GM18907 (cell line): ENCODE measurements around the gene ATP5ME.
"Not testable (repeated sequence)": the region's sequence is repeated elsewhere in the genome, so short reads cannot be mapped to it uniquely, and the experiment has no call there.

ENCODE experiments used
- ATAC-seq: cut with Tn5 transposase; IDR thresholded peaks from one replicate; pipeline ENCODE4 v1.9.1; 2021; ENCODE audit warnings: mild to moderate bottlenecking, moderate library complexity; ENCODE audit not compliant: unreplicated experiment

Gene ATP5ME

DNA sequence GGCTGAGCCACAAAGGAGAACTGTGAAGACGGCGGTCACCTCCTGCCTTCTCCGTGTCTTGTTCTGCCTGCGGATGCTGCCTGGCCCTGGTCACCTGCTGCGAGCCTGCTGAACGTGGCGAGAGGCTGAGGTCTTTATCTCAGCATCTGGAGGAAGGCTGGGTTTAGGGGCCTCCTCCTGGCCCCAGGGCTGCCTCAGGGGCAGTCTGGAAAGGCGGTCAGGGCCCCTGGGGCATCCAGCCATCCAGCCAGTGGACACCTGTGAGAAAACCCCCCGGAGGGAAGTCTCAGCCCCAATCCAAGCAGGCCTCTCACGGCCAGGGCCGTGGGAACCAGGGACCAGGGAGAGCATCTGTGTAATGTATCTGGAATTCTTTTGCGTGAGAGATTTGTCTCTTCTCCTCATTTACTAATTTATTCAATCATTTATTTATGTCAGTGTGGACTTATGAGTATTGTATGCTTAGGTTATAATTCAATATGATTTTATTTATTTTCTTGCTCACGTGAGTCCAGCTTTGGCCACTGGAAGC is 37.4 kb downstream of the ATP5ME start:
- ATAC-seq = no peak

DNA sequence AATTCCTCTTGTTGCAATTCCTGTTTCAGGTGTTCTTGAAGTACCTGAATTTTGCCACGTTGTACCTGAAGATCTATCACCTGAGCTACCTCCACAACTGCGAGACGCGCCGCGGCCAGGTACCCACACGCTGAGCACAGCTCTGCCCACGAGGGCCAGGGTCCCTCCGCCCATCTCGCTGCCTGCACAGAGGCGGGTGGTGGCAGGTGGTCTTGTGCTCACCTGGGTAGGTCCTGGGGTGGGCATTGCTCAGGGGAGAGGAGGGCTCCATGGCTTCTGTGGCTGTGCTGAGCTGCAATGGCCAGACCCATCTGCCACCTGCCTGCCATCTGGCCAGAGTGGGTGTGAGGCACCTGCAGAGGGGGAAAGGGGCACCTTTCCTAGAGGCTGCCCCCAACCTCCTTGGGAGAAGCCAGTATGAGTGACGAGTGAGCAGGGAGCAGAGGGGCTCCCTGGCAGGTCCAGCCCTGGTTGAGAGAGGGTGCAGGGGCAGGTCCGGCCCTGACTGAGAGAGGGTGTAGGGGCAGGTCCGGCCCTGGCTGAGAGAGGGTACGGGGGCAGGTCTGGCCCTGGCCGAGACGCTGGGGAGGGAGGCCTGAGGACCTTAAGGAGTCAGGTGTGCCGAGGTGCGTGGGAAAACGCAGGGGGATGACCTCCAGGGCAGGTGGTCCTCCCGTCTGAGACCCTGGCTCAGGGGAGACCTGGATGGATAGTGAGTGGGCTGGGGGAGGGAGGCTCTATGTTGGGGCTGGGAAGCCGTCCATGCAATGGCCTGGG is 38.0 kb downstream of the ATP5ME start:
- no peak for ATAC-seq

DNA sequence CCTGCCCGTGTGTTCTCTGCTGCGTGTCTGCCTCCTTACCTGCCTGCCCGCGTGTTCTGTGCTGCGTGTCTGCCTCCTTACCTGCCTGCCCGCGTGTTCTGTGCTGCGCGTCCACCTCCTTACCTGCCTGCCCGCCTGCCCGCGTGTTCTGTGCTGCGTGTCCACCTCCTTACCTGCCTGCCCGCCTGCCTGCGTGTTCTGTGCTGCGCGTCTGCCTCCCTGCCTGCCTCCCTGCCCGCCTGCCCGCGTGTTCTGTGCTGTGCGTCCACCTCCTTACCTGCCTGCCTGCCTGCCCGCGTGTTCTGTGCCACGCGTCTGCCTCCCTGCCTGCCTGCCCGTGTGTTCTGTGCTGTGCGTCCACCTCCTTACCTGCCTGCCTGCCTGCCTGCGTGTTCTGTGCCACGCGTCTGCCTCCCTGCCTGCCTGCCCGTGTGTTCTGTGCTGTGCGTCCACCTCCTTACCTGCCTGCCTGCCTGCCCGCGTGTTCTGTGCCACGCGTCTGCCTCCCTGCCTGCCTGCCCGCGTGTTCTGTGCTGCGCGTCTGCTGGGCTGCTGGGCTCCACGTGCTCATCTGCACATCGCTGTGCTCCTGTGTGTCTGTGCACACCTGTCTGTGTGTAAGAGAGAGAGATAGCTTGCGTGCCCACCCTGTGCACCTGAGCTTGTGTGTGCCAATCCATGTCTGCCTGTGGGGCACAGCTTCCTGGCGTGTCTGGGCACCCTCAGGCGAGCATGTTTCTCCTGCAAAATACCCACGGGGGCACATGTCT is 38.8 kb downstream of the ATP5ME start:
- not testable (repeated sequence) for ATAC-seq

DNA sequence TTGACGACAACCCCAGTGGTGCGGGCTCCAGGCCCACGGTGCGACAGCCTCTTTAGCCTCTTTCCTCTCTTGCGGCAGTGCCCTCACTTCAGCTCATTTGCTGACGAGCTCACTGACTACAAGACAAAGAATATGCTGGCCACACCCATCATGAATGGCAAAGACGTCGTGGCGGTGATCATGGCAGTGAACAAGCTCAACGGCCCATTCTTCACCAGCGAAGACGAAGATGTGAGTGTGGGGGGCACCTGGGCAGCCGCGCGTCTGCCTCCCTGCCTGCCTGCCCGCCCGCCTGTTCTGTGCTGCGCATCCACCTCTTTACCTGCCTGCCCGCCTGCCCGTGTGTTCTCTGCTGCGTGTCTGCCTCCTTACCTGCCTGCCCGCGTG is 39.5 kb downstream of the ATP5ME start:
- no peak for ATAC-seq

DNA sequence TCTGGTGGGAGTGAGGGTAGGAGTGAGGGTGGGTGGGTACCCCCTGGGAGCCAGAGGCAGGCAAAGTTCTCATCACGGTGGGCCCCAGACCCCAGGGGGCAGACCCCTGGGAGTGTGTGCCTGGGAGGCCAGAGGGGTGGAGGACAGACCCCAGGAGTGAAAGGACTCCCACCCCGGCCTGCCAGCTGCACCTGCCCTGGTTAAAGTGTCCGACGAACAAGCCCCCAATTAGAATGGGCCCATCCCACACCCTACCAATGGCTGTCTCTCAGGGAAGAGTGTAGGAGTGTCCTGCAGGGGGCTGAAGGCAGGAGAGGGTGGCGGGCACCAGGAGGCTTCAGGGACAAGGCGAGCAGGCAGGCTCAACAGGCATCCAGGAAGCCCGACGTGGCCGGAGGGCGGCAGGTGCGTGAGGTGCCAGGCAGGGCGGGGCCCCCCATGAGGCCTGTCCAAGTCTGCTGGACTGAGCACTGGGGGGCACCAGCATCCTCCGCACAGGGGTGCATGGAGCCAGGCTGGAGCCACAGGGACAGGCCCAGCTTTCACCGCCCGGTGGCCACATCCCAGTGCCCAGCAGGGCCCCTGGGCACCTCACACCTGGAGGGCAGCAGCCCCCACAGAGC is 40.0 kb downstream of the ATP5ME start:
- ATAC-seq = no peak

DNA sequence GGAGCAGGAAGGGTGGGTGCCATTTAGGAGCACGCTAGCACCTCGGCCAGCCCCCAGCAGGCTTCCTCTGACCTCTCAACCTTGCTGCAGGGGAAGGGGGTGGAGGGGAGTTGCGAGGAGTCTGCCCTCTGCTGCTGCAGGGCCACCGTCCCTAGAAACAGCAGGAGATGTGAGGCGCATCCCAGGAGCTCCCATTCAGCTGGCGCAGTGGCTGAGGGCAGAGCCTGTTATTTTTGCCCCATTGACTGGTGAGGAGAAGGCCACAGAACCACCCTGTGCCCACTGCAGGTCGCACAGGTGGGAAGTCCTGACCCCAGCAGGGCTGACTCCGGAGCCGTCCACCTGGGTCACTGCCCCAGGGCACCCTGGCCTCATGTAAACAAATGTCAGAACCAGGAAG is 40.7 kb downstream of the ATP5ME start:
- ATAC-seq = no peak

DNA sequence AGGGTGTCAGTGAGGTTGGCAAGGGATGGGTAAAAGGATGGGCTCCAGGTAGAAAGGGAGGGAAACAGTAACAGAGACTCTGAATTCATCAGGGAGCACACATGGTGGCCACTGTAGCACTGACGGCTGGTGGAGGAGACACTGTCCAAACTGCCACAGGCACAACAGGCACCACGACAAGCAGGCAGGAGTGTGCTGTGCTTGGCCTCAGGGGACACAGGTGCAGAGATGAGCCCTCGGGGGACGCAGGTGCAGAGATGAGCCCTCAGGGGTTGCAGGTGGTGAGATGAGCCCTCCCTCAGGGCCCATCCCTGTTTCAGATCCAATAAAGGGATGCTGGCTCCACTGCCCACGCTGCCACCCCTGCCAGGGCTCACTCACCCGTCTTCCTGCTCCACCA is 41.1 kb downstream of the ATP5ME start:
- ATAC-seq = no peak

DNA sequence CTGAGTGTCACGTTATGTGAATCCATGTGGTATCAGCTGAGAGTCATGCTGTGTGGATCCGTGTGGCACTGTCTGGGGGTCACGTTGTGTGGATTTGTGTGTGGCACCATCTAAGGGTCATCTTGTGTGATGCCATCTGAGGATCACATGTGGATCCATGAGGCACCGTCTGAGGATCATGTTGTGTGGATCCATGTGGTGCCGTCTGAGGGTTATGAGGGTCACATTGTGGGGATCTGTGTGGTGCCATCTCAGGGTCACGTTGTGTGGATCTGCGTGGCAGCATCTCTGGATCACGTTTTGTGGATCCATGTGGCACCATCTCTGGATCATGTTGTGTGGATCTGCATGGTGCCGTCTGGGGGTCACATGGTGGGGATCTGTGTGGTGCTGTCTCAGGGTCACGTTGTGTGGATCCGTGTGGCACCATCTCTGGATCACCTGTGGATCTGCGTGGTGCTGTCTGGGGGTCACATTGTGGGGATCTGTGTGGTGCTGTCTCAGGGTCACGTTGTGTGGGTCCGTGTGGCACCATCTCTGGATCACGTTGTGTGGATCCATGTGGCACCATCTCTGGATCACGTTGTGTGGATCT is 41.8 kb downstream of the ATP5ME start:
- ATAC-seq = no peak

DNA sequence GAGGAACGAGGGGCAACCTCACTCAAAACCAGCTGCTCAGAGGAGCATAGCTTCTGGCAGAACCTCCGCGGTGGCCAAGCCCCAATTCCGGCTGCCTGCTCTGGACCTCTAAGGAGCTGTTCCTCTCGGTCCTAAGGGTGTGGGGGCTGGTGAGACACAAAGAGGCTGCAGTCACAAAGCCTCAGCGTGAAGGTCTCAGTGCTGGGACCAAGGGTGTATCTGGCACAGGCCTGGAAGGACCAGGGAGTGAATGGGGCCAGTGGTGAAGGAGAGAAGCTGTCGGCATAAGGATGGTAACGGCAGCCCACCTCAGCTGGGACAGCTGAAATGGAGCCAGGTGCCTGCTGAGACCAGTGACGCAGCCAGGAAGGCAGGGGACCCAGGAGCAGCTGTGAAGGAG is 43.4 kb downstream of the ATP5ME start:
- no peak for ATAC-seq

DNA sequence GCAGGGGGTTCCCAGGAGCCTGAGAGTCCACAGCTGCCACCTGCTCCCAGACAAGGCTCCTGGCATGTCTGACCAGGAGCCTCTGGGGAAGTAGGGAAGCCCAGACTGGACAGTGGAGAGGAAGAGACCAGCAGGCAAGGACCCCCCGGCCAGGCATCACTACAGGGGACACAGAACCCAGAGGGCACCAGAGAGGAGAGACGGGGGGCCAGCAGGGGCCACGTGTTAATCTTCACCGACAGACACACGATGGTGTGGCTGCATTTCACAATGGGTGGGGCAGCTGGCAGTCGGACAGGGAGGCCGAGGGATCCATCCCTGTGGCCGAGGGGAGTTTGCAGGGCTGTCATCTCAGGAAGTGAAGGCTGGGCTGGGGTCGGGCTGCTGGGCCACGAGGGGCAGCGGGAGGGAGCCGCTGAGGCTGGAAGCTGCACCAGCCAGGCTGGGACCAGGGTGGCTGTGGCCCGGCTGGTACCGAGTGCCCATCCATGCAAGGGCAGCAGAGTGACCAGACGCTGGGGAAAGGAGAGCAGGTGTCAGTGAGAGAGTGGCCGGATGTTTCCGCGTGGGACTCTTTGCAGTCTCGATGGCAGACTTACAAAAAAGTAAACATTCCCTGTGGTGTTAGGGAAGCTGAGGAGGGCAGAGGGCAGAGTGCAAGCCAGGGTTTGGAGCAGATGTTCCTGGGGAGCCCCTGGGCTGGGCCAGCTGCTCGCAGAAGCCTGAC is 44.0 kb downstream of the ATP5ME start:
- no peak for ATAC-seq

DNA sequence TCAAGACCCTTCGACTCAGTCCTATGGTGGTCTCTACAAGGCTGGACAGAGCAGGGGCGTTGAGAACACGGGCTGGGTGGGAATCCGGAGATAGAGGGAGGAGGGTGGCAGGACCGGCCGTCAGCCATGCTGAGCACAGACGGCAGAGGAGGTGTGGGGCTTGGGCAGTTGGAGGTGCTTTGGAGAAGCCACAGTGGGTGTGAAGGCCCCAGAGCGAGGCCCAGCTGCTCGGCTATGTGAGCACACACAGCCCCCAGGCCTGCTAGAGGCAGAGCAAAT is 44.5 kb downstream of the ATP5ME start:
- ATAC-seq = no peak

DNA sequence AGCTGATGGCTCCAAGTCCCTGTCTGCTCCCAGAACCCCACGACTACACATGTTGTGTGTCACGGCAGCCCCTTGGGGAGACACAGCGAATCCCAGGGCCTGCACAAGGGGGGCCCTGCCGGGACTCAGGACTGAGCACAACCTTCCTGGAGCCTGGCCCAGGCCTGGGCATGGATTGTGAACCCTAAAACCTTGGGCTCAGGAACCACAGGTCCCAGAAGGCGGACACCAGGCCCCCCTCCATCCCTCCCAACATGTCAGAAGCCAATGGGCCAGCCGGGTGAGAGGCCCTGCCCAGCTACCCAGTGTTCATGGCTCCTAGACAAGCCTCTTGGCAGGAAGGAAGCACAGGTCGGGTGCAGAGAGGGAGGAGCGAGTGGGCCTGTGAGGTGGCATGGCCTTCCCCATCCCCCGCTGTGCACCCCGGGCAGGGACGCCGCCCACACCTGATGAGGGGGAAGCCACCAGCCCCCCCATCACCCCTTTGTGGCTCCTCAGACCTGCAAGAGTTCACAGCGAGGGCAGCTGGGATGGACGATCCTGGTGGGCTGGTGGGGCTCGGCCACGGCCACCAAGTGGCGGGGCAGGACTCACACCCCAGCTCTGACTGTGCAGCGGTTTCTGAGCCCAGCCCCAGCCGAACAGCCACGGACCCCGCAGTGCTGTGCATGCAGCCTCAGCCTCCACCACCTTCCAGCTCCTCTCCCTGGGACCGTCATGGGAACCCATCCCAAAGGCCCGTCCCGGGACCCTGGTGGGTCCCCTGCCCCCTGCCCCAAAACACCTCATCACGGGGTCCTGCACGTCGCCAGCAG is 45.0 kb downstream of the ATP5ME start:
- ATAC-seq = no peak

DNA sequence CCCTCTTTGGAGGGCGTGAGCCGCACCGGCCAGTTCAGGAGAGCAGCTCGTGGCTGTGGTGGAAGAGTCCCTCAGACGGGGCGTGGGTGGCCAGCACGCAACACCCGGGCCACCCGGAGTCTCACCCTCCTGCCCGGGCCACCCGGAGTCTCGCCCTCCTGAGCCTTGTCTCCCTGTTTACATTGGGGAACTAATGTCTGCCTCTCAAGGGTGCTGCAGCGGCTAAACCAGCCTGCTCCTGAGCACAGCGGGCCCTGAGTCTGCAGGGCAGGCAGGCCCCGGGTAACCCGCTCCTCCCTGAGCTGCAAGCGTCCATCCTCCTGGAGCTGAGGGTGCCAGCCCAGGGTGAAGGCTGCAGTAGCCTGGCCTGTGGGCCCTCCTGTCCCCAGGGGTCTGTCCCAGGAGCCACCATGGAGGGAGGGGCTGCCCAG is 45.8 kb downstream of the ATP5ME start:
- no peak for ATAC-seq

DNA sequence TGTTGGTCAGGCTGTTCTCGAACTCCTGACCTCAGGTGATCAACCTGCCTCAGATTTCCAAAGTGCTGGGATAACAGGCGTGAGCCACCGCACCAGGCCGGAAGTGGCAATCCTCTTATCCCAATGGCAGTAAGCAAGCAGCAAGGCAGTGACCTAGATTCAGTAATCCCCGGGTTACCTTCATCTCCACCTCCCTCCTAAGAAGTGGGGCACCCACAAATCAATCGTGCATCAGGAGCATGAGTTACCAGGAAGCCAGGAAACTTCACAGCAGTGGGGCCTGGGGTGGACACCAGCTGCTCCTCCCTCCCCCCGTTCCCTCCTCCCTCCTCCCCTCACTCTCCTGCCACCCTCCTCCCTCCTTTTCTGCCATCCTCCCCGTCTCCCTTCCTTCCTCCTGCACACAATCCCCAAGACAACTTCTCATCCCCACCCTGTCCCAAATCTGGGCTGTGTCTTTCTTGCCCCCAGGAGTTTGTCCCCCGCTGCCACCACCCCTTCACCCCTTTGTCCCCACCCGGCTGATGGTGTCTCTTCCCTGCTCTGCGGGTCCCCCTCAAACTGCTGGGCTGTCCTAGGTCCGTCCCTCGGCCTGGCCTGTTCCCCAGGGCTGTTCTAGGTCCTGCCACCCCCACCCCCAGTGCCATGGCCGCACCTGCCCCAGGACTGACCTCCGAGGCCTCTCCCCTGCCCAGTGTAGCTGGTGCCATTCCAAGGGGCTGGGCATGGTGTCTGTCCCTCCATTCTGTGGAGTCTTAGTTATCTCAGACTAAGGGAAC is 46.5 kb downstream of the ATP5ME start:
- no peak for ATAC-seq

DNA sequence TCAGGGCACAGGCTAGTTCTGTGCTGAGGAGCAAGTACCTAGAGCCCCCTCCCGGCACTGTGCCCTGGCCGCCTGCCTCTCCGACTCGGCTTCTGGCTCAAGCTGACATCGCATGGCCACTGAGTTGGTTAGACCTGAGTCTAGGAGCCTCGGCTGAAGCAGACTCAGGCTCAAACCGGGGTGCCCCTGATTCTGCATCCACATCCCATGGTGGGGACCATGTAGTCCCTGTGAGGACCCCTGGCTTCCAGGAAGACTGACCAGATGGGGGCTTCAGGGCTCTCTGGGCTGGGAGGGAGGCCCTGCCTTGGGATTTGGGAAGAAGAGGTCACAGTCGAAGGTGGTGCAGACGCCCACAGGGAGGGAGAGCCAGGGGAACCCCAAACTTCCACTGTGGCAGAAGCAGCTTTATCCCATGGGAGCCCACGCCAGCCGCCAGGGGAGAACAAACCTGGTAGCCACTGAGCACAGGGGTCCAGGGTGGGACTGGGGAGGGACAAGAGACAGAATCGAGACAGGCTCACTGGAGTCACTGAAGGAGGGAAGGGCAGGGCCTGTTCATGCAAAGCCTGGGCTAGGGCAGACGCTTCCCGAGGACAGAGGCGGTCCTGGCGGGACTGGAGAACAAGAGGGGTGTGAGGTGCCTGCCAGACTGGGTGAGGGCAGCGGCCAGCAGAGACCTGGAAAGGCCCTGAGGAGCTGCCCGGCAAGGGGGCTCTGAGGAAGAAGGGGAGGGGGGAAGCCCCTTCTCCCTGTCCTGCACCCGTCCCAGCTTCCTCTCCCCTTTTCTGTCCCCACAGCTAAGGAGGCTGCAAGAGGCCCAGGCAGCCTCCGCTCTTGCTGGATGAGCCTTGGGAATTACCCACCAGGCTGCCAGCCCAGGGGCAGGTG is 47.6 kb downstream of the ATP5ME start:
- ATAC-seq = no peak

DNA sequence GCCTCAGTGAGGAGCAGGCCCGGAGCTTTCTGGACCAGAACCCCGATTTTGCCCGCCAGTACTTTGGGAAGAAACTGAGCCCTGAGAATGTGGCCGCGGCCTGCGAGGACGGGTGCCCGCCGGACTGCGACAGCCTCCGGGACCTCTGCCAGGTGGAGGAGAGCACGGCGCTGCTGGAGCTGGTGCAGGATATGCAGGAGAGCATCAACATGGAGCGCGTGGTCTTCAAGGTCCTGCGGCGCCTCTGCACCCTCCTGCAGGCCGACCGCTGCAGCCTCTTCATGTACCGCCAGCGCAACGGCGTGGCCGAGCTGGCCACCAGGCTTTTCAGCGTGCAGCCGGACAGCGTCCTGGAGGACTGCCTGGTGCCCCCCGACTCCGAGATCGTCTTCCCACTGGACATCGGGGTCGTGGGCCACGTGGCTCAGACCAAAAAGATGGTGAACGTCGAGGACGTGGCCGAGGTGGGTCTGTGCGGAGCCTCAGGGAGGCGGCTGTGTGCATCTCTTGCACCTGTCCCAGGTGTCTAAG is 48.4 kb downstream of the ATP5ME start:
- no peak for ATAC-seq

DNA sequence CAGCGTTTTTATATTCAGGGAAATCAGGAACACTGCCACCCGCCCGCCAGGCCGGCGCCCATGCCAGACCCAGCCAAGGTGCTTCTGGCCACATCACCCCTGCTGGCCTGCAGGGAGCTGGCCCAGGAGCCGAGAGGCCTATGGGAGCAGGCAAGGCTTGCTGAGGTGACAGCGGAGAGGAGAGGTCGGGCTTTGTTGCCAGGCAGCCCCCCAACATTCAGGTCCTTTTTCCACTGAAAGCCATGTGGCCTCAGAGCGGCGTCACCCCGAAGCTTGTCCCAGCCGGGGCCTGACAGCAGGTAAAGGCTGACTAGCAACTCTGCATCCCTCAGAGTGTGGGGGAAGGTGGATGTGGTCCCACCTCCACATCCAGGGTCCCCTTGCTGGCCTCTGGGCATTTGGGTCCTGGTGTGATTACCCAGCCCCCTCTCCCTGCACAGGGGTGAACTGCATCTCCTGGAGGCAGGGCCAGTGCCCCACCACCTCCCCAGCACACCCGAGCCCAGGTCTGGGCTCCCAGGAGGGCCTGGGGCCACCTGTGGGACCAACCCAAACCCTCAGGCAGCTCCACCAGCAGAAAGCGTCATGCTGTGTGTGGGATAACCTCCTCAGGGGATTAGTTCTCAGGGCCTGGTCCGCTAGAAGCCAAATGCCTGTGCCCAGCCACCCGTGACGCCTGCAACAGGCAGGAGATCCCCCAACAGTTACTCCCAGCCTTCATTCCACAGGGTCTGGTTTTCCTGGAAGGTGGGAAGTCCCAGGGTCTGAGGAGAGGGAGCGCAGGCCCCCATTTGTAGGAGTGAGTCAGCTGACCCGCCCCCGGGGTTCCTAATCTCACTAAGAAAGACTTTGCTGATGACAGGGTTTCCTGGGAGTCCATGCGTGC is 49.1 kb downstream of the ATP5ME start, which contains the start of gene PDE6B:
Gene PDE6B, plus strand, starts transcription at position 869 of the 886 bp plus-strand sequence. CDS start 54 bp downstream, outside the sequence.
- ATAC-seq = no peak
